NOMO-1 treated with dmso at 0.1 percent for 144 hours (cell line): ENCODE results near the gene PDZK1IP1.

Experiments
- DNase-seq: peaks from one replicate; lab custom pipeline; 2025; ENCODE audit not compliant: unreplicated experiment; lab: John Stamatoyannopoulos, UW

Gene PDZK1IP1

GRCh38 chr1:47189844-47190508, at the start of gene PDZK1IP1:
Gene PDZK1IP1 (minus strand): TSS chr1:47190036. CDS start chr1:47189932, 104 bp downstream.
- no peak for DNase-seq

GRCh38 chr1:47238935-47239592, 49.2 kb upstream of the PDZK1IP1 start:
- DNase-seq, result no peak

- DNase-seq, result no peak
These were observed 46.0 kb upstream of the PDZK1IP1 start for GRCh38 chr1:47235806-47236205.

- no peak for DNase-seq
These were observed 45.4 kb upstream of the PDZK1IP1 start for GRCh38 chr1:47235241-47235681.

- DNase-seq, result no peak
These were observed 43.4 kb upstream of the PDZK1IP1 start for GRCh38 chr1:47233186-47233585.

- DNase-seq, result no peak
These were observed 42.5 kb upstream of the PDZK1IP1 start, which contains the start of gene TAL1 for GRCh38 chr1:47232187-47232874. Gene TAL1 (minus strand): TSS chr1:47232225. CDS start chr1:47225888, 6,337 bp downstream.

GRCh38 chr1:47231301-47232186, 41.7 kb upstream of the PDZK1IP1 start:
- peak; percentile 40 for DNase-seq

- DNase-seq, result no peak
These were observed 41.0 kb upstream of the PDZK1IP1 start for GRCh38 chr1:47230692-47231300.

- DNase-seq, result no peak
These were observed 40.3 kb upstream of the PDZK1IP1 start for GRCh38 chr1:47229886-47230691.

GRCh38 chr1:47229031-47229885, 39.4 kb upstream of the PDZK1IP1 start:
- DNase-seq, result no peak

GRCh38 chr1:47228644-47229030, 38.8 kb upstream of the PDZK1IP1 start:
- DNase-seq, result no peak

GRCh38 chr1:47227341-47228232, 37.8 kb upstream of the PDZK1IP1 start:
- no peak for DNase-seq

- no peak for DNase-seq
These were observed 37.0 kb upstream of the PDZK1IP1 start for GRCh38 chr1:47226839-47227215.

- DNase-seq, result no peak
These were observed 36.4 kb upstream of the PDZK1IP1 start for GRCh38 chr1:47226121-47226838.

GRCh38 chr1:47225430-47226100, 35.7 kb upstream of the PDZK1IP1 start:
- DNase-seq, result no peak

GRCh38 chr1:47224676-47225399, 35.0 kb upstream of the PDZK1IP1 start:
- no peak for DNase-seq
